Measurements from ENCODE around the gene MFN2.

MFN2 gene

DNA sequence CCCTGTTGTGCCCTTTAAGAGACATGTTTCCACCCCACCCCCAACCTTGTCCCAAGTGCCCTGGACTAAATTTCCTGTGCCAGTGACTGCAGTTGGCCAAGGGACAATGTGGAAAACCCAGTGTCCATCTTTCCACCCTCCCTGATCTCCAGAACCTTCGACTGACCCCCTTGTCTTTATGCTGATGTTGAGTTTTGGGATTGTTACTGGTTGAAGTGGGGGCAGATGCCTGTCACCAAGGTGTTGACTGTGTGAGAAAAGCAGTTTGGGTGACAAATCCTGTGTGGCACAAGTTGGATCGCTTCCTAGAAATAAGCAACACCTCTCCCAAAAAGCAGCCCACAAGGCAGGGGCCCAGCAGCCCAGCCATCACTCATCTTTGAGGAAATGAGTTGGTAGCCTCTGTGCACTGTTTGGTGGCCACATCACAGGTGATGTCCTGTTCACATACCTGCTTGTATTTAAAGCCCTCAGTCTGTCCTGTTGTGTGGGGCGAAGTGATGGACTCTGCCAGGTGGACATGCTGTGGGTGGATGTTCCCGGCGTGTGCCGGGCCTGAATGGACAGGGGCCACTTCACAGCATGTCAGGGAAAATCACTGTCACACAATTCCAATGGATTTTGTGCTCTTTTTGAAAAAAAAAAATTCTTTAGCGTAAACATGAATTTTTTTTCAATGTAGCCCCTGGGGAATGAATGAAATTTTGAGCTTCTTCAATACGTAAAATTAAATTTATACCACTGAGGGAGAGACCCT, 32.5 kb downstream of the MFN2 start:
- peaks cover 0 to 5% of the 10 kb centered on the region in 2 experiments for H3K4me1 ChIP-seq (ENCODE audit: control insufficient read depth in 1 of 2, insufficient read depth in 1 of 2, low read depth in 1 of 2, low read length in 1 of 2)
- no peaks in the 10 kb centered on the region for H3K27me3 ChIP-seq
- no peaks in the 10 kb centered on the region for H3K9me3 ChIP-seq
- peaks cover 70% of the 10 kb centered on the region for H3K36me3 ChIP-seq
- H3K4me3 ChIP-seq (ENCODE audit: low read depth in 1 of 2, low read length in 1 of 2), result no peak overlapping the region
- TF ChIP-seq, protein P1, sequence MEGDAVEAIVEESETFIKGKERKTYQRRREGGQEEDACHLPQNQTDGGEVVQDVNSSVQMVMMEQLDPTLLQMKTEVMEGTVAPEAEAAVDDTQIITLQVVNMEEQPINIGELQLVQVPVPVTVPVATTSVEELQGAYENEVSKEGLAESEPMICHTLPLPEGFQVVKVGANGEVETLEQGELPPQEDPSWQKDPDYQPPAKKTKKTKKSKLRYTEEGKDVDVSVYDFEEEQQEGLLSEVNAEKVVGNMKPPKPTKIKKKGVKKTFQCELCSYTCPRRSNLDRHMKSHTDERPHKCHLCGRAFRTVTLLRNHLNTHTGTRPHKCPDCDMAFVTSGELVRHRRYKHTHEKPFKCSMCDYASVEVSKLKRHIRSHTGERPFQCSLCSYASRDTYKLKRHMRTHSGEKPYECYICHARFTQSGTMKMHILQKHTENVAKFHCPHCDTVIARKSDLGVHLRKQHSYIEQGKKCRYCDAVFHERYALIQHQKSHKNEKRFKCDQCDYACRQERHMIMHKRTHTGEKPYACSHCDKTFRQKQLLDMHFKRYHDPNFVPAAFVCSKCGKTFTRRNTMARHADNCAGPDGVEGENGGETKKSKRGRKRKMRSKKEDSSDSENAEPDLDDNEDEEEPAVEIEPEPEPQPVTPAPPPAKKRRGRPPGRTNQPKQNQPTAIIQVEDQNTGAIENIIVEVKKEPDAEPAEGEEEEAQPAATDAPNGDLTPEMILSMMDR (IDR thresholded peaks at IDR 0.05), result no peak
- peak overlapping the region; percentile 31 for H3K27ac ChIP-seq

DNA sequence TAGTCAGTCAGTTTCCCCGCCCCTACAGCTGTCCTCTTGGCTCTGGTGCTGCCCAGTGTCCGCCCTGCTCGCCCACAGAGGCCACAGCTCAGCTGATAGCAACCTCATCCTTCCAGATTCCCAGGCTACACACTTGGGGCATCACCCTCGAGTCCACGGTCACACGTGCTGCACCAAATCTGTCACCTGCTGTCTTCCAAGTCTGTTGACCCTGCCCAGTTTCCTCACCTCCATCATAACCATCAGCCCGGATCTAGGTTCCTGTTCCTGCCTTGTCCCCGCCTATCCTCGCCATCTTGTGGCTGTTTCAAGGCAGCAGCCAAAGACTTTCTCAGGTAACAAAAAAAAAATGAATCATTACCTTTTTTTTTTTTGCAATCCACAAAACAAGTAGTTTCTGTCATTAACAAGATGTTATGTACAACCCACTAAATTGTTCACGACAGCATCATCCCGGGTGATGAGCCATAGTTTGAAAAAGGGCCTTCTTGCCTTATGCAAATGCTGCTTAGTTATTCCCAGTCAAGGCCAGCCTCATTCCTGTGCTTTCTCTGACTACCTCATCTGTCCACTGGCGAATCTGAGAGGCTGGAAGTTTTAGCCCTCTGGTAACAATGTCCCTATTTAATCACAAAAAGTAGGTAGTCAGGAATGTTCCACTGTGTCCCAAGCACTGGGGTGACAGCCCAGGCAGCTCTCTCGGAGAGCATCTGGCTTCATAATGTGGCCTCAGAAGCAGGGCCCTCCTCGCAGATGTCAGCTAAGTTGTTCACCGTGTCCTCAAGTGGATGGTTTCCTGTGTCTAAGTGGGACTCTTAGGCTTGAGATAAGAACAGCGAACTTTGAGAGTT, 34.1 kb downstream of the MFN2 start:
- Histone ChIP-seq H3K9me3 (no peaks in the 10 kb centered on the region), H3K4me3 (ENCODE audit: low read depth in 1 of 2, low read length in 1 of 2) (no peak overlapping the region), H3K27me3 (no peaks in the 10 kb centered on the region), H3K27ac (peak overlapping the region; percentile 63), H3K36me3 (peaks cover 55% of the 10 kb centered on the region), H3K4me1 (ENCODE audit: control insufficient read depth in 1 of 2, insufficient read depth in 1 of 2, low read depth in 1 of 2, low read length in 1 of 2) (peaks cover 0 to 5% of the 10 kb centered on the region in 2 experiments)
- TF ChIP-seq, protein P1 (IDR thresholded peaks at IDR 0.05), result no peak

DNA sequence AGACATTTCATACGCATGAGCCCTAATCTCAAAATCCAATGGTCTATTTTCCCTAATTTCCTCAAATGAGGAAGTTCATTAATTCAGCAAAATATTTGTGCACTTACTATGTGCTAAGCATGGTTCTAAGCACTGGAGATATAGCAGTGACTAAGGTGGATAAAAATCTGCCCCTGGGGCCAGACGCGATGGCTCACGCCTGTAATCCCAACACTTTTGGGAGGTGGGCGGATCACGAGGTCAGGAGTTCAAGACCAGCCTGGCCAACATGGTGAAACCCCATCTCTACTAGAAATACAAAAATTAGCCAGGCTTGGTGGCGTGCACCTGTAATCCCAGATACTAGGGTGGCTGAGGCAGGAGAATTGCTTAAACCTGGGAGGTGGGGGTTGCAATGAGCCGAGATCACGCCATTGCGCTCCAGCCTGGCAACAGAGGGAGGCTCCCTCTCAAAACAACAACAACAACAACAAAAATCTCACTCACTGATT, 34.8 kb downstream of the MFN2 start:
- Histone ChIP-seq H3K27me3 (no peaks in the 10 kb centered on the region), H3K9me3 (no peaks in the 10 kb centered on the region), H3K4me3 (ENCODE audit: low read depth in 1 of 2, low read length in 1 of 2) (no peak overlapping the region), H3K4me1 (ENCODE audit: control insufficient read depth in 1 of 2, insufficient read depth in 1 of 2, low read depth in 1 of 2, low read length in 1 of 2) (peaks cover 6 to 11% of the 10 kb centered on the region in 2 experiments), H3K27ac (peak overlapping the region; percentile 63), H3K36me3 (peaks cover 48% of the 10 kb centered on the region)
- TF ChIP-seq, protein P1 (IDR thresholded peaks at IDR 0.05), result no peak

DNA sequence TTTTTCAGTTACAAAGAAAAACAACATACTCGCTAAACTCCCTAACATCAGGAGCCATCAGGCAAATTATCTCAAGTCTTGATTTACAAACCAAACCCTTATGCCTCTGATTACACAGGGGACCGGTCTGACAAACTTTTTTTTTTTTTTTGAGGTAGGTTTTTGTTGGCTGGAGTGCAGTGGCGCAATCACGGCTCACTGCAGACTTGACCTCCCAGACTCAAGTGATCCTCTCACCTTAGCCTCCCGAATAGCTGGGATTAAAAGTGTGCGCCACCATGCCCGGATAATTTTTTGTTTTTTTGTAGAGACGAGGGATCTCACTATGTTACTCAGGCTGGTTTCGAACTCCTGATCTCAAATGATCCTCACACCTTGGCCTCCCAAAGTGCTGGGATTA, 35.3 kb downstream of the MFN2 start:
- Histone ChIP-seq H3K4me1 (ENCODE audit: control insufficient read depth in 1 of 2, insufficient read depth in 1 of 2, low read depth in 1 of 2, low read length in 1 of 2) (peaks cover 10 to 15% of the 10 kb centered on the region in 2 experiments), H3K27me3 (no peaks in the 10 kb centered on the region), H3K36me3 (peaks cover 44% of the 10 kb centered on the region), H3K9me3 (no peaks in the 10 kb centered on the region), H3K4me3 (ENCODE audit: low read depth in 1 of 2, low read length in 1 of 2) (no peak overlapping the region), H3K27ac (peak overlapping the region; percentile 63)
- TF ChIP-seq, protein P1 (IDR thresholded peaks at IDR 0.05), result no peak

DNA sequence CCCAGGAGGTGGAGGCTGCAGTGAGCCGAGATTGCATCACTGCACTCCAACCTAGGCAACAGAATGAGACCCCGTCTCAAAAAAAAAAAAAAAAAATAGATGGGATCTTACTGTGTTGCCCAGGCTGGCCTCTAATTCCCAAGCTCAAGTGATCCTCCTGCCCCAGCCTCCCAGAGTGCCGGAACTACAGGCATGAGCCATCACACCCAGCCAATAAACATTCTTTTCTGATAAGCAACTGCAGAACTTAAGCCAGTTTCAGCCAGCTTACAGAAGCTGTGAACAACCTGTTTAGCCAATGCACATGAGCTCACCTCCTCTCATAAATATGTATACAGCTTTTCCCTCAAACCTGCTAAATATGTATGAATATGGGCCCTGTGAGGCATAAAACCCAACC, 35.9 kb downstream of the MFN2 start:
- H3K27me3 ChIP-seq, result no peaks in the 10 kb centered on the region
- TF ChIP-seq, protein P1 (IDR thresholded peaks at IDR 0.05), result no peak
- H3K36me3 ChIP-seq, result peaks cover 37% of the 10 kb centered on the region
- H3K4me1 ChIP-seq (ENCODE audit: control insufficient read depth in 1 of 2, insufficient read depth in 1 of 2, low read depth in 1 of 2, low read length in 1 of 2), result peaks cover 16 to 20% of the 10 kb centered on the region in 2 experiments
- H3K4me3 ChIP-seq (ENCODE audit: low read depth in 1 of 2, low read length in 1 of 2), result no peak overlapping the region
- H3K27ac ChIP-seq, result no peak overlapping the region
- no peaks in the 10 kb centered on the region for H3K9me3 ChIP-seq

All from neutrophil (primary cell).